Activated effector memory CD4-positive, alpha-beta T cell treated with Interleukin-2 at 50 U/mL for 16 hours (primary cell): Measurements from ENCODE around the gene OR6C4.
"Not testable (repeated sequence)": the region's sequence is repeated elsewhere in the genome, so short reads cannot be mapped to it uniquely, and the experiment has no call there.

Experiments used
- DNase-seq: peaks from one replicate; pipeline ENCODE4 v3.0.0-alpha.2; 2020

The OR6C4 gene

GRCh38 chr12:55549302-55549701 lies at the start of gene OR6C4:
TSS of gene OR6C4 (plus strand) at chr12:55549602. CDS start at chr12:55551227, 1,625 bp downstream.
- no peak for DNase-seq

DNA sequence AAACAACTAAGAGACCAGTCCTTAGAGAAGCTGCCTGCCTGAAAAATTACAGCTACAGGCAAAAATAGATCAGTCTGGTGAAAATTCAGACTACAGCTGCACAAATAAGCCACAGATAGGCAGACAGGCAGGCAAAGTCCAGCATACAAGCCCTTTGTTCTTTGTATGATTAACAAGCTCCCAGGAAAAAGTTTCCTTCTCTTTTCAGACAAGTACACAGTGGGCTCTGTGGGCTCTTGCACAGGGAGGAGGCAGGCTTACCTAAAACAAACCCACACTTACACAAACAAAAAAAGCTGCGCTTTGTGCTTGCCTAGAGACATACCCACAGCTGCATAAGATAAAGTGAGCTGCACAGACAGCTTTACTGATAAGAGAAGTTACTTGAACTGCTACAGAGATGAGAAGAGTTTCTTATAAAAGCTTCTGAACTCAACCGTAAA lies 49.6 kb upstream of the OR6C4 start:
- no peak for DNase-seq

DNA sequence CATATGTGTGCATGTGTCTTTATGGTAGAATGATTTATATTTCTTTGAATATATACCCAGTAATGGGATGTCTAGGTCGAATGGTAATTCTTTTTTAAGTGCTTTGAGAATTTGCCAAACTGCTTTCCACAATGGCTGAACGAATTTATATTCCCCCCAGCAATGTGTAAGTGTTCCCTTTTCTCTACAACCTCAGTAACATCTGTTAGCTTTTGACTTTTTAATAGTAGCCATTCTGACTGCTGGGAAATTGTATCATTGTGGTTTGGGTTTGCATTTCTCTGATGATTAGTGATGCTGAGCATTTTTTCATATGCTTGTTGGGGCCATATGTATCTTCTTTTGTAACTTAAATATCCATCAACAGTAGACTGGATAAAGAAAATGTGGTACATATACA lies 47.8 kb upstream of the OR6C4 start:
- no peak for DNase-seq

GRCh38 chr12:55515696-55516095 lies 33.7 kb upstream of the OR6C4 start:
- no peak for DNase-seq

GRCh38 chr12:55516391-55516790 lies 33.0 kb upstream of the OR6C4 start:
- no peak for DNase-seq

DNA sequence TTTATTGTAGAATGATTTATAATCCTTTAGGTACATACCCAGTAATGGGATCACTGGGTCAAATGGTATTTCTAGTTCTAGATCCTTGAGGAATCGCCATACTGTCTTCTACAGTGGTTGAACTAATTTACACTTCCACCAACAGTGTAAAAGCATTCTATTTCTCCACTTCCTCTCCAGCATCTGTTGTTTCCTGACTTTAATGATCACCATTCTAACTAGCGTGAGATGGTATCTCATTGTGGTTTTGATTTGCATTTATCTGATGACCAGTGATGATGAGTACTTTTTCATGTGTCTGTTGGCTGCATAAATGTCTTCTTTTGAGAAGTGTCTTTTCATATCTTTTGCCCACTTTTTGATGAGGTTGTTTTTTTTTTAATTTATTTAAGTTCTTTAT lies 1.2 kb upstream of the OR6C4 start:
- DNase-seq, result not testable (repeated sequence)

DNA sequence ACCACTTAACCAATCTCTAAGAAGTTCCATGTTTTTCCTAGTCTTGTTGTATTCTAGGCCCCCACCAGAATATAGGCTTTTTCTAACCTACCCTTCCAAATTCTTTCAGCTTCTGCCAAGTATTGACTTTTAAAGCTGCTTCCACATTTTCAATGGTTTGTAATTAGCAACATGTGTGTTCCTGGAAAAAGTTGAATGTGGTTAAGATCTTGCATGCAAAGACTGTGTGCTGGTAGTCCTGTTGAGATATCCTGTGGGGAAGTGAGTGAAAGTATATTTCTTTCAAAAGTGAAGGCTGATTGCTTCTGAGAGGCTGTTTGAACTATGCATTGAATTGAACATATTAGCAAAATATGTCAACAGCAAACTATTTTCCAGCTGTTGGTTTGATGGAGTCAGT lies 646 bp upstream of the OR6C4 start:
- DNase-seq, result no peak

GRCh38 chr12:55554296-55554695 lies 4.9 kb downstream of the OR6C4 start:
- DNase-seq, result no peak

DNA sequence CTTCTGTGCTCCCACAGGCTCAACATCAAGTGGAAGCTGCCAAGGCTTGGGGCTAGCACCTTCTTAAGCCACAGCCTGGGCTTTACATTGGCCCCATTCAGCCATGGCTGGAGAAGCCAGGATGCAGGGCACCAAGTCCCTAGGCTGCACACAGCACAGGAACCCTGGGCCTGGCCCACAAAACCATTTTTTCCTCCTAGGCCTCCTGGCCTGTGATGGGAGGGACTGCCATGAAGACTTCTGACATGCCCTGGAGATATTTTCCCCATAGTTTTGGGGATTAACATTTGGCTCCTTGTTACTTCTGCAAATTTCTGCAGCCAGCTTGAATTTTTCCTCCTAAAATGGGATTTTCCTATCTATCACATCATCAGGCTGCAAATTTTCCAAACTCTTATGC lies 20.7 kb downstream of the OR6C4 start:
- DNase-seq, result not testable (repeated sequence)

GRCh38 chr12:55570689-55571088 lies 21.3 kb downstream of the OR6C4 start:
- DNase-seq, result not testable (repeated sequence)

GRCh38 chr12:55572168-55572567 lies 22.8 kb downstream of the OR6C4 start, which contains the start of gene OR2AP1:
TSS of gene OR2AP1 (plus strand) at chr12:55572468. CDS start at chr12:55574415, 1,947 bp downstream.
- no peak for DNase-seq

DNA sequence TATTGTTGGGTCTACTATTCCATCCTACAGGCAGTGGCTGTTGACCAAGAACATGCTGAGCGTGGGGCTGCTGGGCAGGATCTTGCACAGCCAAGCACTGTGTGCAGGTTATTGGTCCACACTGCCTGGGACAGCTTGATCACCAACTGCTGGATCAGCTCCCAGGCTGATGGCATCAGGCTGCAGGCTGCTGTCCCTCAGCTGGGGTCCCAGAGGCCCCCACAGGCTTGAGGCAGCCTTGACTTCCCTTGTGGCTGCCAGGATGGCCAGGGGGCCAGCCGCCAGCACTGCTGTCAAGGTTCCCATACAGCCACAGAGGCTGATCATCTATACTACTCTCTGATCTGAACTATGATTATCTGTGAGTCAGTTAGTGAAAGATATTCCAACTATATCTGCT lies 32.7 kb downstream of the OR6C4 start:
- no peak for DNase-seq

DNA sequence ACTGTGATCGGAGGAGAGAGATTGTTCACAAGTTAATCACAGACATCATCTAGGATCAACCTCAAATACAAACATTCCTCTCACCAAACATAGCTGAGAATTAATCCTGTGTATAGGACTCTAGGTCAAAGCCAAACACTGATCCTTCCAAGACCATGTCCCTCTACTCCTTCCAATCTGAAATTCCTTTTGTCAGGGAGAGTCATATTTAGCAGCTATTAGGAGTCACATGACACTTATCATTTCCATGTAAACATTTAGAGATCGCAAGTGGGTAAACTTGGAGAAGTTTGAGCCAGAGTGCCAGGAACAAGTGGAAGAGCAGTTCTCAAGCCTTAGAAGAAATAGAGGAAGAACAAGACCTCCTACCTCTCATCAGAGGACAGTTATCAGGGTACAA lies 36.4 kb downstream of the OR6C4 start:
- no peak for DNase-seq

- not testable (repeated sequence) for DNase-seq
Observed at GRCh38 chr12:55590152-55590551, 40.8 kb downstream of the OR6C4 start.
